Thyroid gland (tissue), 4 donors: ENCODE results near the gene GPS1. TPM values are rescaled to one million over a fixed set of nuclear protein-coding genes. Genes with fewer than 3 reads are reported as not detected.

ENCODE experiments used
- DNase-seq, 2 donors: peaks; one replicate each; pipeline ENCODE4 v3.0.0-alpha.2; 2019
- H3K27ac ChIP-seq, 3 donors: fragments of 200-600 bp; sonication (generic); 1 replicate in 2 of 3; 2 replicates in 1 of 3; pipeline ENCODE4 v1.5.1; 2016 to 2019; ENCODE audit warnings: mild to moderate bottlenecking in 1 of 3, moderate library complexity in 1 of 3
- H3K27me3 ChIP-seq: fragments of 200-600 bp; sonication (generic); one replicate; pipeline ENCODE4 v1.5.1; 2019
- H3K36me3 ChIP-seq, 2 donors: fragments of 200-600 bp; sonication (generic); one replicate each; pipeline ENCODE4 v1.5.1; 2016 to 2019
- H3K4me1 ChIP-seq, 2 donors: fragments of 200-600 bp; sonication (generic); one replicate each; pipeline ENCODE4 v1.5.1; 2017 to 2019
- H3K4me3 ChIP-seq, 3 donors: fragments of 200-600 bp; sonication (generic); replicated peaks in 1 of 3; 1 replicate in 2 of 3; 2 replicates in 1 of 3; pipeline ENCODE4 v1.5.1; 2016; ENCODE audit warnings: mild to moderate bottlenecking in 1 of 3
- H3K9me3 ChIP-seq: fragments of 200-600 bp; sonication (generic); one replicate; pipeline ENCODE4 v1.5.1; 2017
- POLR2A ChIP-seq, 2 donors: fragments of 450-650 bp; IDR thresholded peaks; one replicate each; pipeline ENCODE4 v1.6.1; 2017; ENCODE audit warnings: antibody characterized with exemption in 2 of 2, mild to moderate bottlenecking in 2 of 2, moderate library complexity in 1 of 2
- WGBS, 2 donors: methylation state at CpG; one replicate each; pipeline ENCODE4 v1.1.5; 2017; 5-methylcytosine and 5-hydroxymethylcytosine counted together
- intact Hi-C: fragments of 100-400 bp; cut with DNase I; formaldehyde crosslinking; loops from one replicate; pipeline ENCODE4 v1.15.1; 2023
- total RNA-seq, 4 donors: library from RNA; depleted of rRNA; stranded (reverse); fragments of >200 nt; gene quantifications; one replicate each; pipeline ENCODE4 v1.2.3, GENCODE V29; 2016
- TF ChIP-seq, protein P1 (sequence below), 6 experiments: fragments of 200-600 bp in 3 of 6; fragments of 450-650 bp in 3 of 6; sonication (generic) in 3 of 6; IDR thresholded peaks; one replicate each; pipeline ENCODE4 v1.5.1; 2016 to 2019; ENCODE audit warnings: antibody characterized with exemption in 6 of 6, mild to moderate bottlenecking in 2 of 6, inconsistent platforms in 1 of 6, moderate library complexity in 1 of 6

GPS1 gene
- total RNA-seq, 4 donors from 2014 or later, result 80.1 to 164 (median 102) TPM

DNA sequence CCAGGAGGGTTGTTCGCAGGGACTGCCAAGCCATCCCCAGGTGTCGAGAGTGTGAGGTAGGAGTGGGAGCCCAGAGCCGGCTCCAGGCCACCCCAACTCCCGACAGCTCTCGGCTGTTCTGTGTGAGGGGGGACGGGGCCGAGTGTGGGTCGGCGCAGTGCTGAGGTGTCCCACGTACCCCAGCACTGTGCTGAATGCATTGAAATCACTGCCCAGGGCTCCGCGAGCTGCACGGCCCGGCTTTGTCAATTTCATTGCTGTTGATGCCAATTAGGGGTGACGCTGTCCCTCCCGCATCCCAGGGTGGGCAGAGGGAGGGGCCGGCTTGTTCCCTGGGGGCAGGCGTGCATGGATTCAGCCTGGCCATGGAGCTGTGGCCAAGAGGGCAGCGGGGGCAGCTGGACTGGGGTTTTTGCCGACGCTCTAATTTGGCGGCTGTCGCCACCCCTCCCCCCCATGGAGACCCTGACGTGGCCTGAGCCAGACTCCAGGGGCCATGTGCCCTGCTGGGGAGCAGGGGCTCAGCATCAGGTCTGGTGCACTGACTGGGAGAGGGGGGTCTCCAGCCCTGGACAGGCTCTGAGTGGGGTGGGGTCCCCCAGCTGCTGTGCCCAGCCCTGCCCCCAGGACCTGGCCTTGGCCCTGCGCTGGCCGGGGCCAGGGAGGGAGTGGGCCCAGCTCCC, 43.3 kb upstream of the GPS1 start:
- 89% methylated on average over 20 to 24 of the region's 26 CpGs for WGBS, 2 donors
- no peaks in the 10 kb centered on the region for H3K9me3 ChIP-seq
- no peak for TF ChIP-seq POLR2A (IDR thresholded peaks at IDR 0.05)
- TF ChIP-seq, protein P1, sequence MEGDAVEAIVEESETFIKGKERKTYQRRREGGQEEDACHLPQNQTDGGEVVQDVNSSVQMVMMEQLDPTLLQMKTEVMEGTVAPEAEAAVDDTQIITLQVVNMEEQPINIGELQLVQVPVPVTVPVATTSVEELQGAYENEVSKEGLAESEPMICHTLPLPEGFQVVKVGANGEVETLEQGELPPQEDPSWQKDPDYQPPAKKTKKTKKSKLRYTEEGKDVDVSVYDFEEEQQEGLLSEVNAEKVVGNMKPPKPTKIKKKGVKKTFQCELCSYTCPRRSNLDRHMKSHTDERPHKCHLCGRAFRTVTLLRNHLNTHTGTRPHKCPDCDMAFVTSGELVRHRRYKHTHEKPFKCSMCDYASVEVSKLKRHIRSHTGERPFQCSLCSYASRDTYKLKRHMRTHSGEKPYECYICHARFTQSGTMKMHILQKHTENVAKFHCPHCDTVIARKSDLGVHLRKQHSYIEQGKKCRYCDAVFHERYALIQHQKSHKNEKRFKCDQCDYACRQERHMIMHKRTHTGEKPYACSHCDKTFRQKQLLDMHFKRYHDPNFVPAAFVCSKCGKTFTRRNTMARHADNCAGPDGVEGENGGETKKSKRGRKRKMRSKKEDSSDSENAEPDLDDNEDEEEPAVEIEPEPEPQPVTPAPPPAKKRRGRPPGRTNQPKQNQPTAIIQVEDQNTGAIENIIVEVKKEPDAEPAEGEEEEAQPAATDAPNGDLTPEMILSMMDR (IDR thresholded peaks at IDR 0.05), result no peak
- no peak overlapping the region for H3K27ac ChIP-seq
- H3K36me3 ChIP-seq, result no peaks in the 10 kb centered on the region
- intact Hi-C loops, result no loop called here
- DNase-seq, result no peak
- no peaks in the 10 kb centered on the region for H3K27me3 ChIP-seq
- no peak overlapping the region for H3K4me3 ChIP-seq
- H3K4me1 ChIP-seq, result peaks cover 0 to 10% of the 10 kb centered on the region in 2 donors

DNA sequence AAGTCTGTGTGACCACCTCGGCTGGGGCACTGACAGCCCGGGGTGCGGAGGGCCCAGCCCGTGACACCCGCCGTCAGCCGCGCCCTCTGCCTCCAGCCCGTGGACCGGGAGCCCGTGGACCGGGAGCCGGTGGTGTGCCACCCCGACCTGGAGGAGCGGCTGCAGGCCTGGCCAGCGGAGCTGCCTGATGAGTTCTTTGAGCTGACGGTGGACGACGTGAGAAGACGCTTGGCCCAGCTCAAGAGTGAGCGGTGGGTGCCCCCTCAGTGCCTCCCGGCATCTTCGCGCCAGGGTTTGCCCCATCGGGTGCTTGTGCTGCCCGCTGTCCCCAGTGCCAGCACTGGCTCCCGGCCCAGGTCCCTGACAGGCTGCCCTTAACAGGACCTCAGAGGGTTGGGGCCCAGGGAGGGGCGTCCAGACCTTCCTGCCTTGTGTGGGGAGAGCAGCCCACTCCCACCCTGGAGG, 42.7 kb upstream of the GPS1 start:
- Histone ChIP-seq H3K36me3 (no peaks in the 10 kb centered on the region), H3K27ac (no peak overlapping the region), H3K9me3 (no peaks in the 10 kb centered on the region), H3K4me1 (peaks cover 0 to 7% of the 10 kb centered on the region in 2 donors), H3K27me3 (no peaks in the 10 kb centered on the region), H3K4me3 (no peak overlapping the region)
- intact Hi-C loops, result no loop called here
- 93% methylated on average over 18 of the region's 28 CpGs; no CpG with 5 or more reads in 1 of the 2 donors for WGBS, 2 donors
- TF ChIP-seq POLR2A (IDR thresholded peaks at IDR 0.05), result no peak
- TF ChIP-seq, protein P1 (IDR thresholded peaks at IDR 0.05), result no peak
- no peak for DNase-seq

DNA sequence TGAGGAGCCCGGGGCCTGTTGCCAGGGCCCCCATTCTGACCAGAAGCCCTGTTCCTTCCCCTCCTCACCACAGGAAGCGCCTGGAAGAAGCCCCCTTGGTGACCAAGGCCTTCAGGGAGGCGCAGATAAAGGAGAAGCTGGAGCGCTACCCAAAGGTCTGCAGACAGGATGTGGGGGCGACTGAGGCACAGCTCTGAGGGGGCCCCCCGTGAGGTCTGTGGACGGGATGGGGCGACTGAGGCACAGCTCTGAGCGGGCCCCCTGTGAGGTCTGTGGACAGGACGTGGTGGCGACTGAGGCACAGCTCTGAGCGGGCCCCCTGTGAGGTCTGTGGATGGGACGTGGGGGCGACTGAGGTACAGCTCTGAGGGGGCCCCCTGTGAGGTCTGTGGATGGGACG, 42.3 kb upstream of the GPS1 start:
- Histone ChIP-seq H3K27ac (no peak overlapping the region), H3K36me3 (no peaks in the 10 kb centered on the region), H3K4me3 (no peak overlapping the region), H3K27me3 (no peaks in the 10 kb centered on the region), H3K4me1 (peaks cover 0 to 3% of the 10 kb centered on the region in 2 donors), H3K9me3 (no peaks in the 10 kb centered on the region)
- WGBS, 2 donors, result 82 to 89% methylated on average over 13 to 15 of the region's 15 CpGs
- no peak for DNase-seq
- intact Hi-C loops, result no loop called here
- TF ChIP-seq, protein P1 (IDR thresholded peaks at IDR 0.05), result no peak
- no peak for TF ChIP-seq POLR2A (IDR thresholded peaks at IDR 0.05)

DNA sequence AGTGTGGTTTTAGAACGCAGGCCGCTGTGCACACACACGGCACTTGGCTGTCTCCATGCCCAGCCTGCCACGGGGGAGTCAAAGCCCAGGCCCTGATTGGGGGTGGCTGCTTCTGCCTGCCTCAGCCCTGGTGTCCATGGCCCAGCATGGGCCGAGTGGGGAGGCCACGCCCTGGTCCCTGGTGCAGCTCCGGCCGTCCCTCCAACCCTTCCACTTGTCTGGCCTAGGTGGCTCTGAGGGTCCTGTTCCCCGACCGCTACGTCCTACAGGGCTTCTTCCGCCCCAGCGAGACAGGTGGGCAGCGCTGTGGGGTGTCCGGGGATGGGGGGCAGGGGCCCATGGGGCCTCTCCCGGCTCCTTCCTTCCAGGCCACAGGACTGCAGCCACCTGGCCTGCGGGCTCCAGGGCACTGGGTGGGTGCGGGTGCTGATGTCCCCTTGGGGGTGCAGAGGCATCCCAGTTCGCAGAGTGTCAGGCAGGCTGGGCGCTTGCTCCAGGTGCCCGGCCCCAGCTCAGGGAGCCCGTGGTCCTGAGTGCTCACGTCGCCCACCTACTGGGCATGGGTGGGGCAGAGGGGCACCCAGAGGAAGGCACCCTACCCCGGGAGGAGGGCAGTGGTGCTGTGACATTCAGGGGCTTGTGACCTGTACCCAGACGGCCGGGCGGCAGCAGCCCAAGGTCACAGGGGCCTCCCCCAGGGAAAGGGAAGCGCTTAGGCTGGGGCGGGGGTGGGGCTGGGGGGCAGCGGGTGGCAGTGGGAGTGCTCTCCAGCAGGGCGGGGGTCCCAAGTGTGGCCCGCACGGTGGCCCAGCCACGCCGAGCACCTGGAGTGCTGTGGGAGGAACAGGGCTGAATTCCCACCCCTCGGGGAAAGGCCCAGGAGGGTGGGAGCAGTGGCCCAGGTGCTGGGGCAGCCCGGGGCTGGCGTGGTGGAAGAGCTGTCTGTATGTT, 40.8 kb upstream of the GPS1 start:
- intact Hi-C loops, result no loop called here
- Histone ChIP-seq H3K4me3 (no peak overlapping the region), H3K27me3 (no peaks in the 10 kb centered on the region), H3K4me1 (no peaks in the 10 kb centered on the region), H3K27ac (no peak overlapping the region), H3K9me3 (no peaks in the 10 kb centered on the region), H3K36me3 (no peaks in the 10 kb centered on the region)
- TF ChIP-seq, protein P1 (IDR thresholded peaks at IDR 0.05), result no peak
- TF ChIP-seq POLR2A (IDR thresholded peaks at IDR 0.05), result no peak
- DNase-seq, result no peak
- WGBS, 2 donors, result 89 to 95% methylated on average over 14 to 18 of the region's 39 CpGs
